Hypothalamus (tissue), 51 donors: Measurements from ENCODE around the gene CACNA1D.

Experiments
- DNase-seq, 51 donors: peaks; one replicate each; lab custom pipeline; 2025; lab: John Stamatoyannopoulos, UW

CACNA1D gene

GRCh38 chr3:53858096-53858741, 363.8 kb downstream of the CACNA1D start:
- DNase-seq, result no peak

- no peak for DNase-seq
Observed at GRCh38 chr3:53859178-53859577, 364.8 kb downstream of the CACNA1D start.

GRCh38 chr3:53860196-53860595, 365.8 kb downstream of the CACNA1D start:
- no peak for DNase-seq

- no peak for DNase-seq
Observed at GRCh38 chr3:53862241-53862640, 367.8 kb downstream of the CACNA1D start.

- DNase-seq, result no peak
Observed at GRCh38 chr3:53863145-53863544, 368.7 kb downstream of the CACNA1D start.
